ENCODE results near the gene PPARGC1A.

DNA sequence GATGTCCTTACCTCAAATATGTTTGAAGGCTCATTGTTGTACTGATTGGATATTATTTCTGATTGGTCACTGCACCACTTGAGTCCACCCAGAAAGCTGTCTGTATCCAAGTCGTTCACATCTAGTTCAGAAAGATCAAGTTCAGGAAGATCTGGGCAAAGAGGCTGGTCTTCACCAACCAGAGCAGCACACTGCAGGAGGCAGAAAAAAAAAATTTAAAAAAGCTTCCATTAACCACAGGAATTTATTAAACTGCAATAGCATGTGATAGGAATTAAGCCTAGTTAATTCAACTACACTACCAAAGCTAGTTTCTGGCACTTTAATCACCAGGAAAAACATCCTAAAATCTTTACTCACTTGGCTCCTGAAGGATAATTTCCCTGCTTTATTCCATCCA lies 5.1 kb downstream of the PPARGC1A start:
- TF ChIP-seq CTCF (IDR thresholded peaks at IDR 0.05; ENCODE audit: low read depth, low read length, poor library complexity, severe bottlenecking) = no peak
- TF ChIP-seq EZH2phosphoT487 (IDR thresholded peaks at IDR 0.05; ENCODE audit: borderline replicate concordance, low read length) = no peak

All from DOHH2 (cell line).